PFSK-1 (cell line): ENCODE results near the gene URAD.

ENCODE experiments used
- FOXP2 ChIP-seq: optimal IDR thresholded peaks from 2 replicates; pipeline ENCODE3; 2011; ENCODE audit warnings: borderline replicate concordance, control low read depth, inconsistent platforms; ENCODE audit not compliant: insufficient read depth; ENCODE audit errors: extremely low read length, extremely low read depth
- POLR2AphosphoS5 ChIP-seq: IDR thresholded peaks from 2 replicates; pipeline ENCODE4 v1.6.1; 2012; ENCODE audit warnings: low read depth, mild to moderate bottlenecking, control low read depth, low read length, moderate library complexity
- REST ChIP-seq, 2 experiments: IDR thresholded peaks; 2 replicates each; pipeline versions ENCODE4 v1.6.1 to v1.8.0; 2011 to 2012; ENCODE audit warnings: low read depth in 2 of 2, low read length in 2 of 2, control low read depth in 1 of 2, inconsistent platforms in 1 of 2, mild to moderate bottlenecking in 1 of 2, moderate library complexity in 1 of 2; ENCODE audit not compliant: insufficient read depth in 1 of 2
- SIN3A ChIP-seq: IDR thresholded peaks from 2 replicates; pipeline ENCODE4 v1.6.1; 2012; ENCODE audit warnings: mild to moderate bottlenecking, low read length, moderate library complexity, borderline replicate concordance; ENCODE audit not compliant: insufficient read depth
- TAF1 ChIP-seq: IDR thresholded peaks from 2 replicates; pipeline ENCODE4 v1.6.1; 2012; ENCODE audit warnings: low read length, control low read depth, borderline replicate concordance; ENCODE audit not compliant: insufficient read depth

The URAD gene

GRCh38 chr13:27997904-27998522, 9.5 kb upstream of the URAD start:
- TF ChIP-seq REST (IDR thresholded peaks at IDR 0.05; ENCODE audit: insufficient read depth in 1 of 2, low read depth in 2 of 2, low read length in 2 of 2) (no peak), SIN3A (no peak), POLR2AphosphoS5 (no peak), FOXP2 (no peak), TAF1 (no peak)

- TF ChIP-seq TAF1, result no peak
- no peak for TF ChIP-seq POLR2AphosphoS5
- TF ChIP-seq REST (IDR thresholded peaks at IDR 0.05; ENCODE audit: insufficient read depth in 1 of 2, low read depth in 2 of 2, low read length in 2 of 2), result no peak
- TF ChIP-seq SIN3A, result no peak
- no peak for TF ChIP-seq FOXP2
Measured at GRCh38 chr13:27991881-27992280, 3.4 kb upstream of the URAD start.

- TF ChIP-seq TAF1 (no peak), POLR2AphosphoS5 (no peak), REST (IDR thresholded peaks at IDR 0.05; ENCODE audit: insufficient read depth in 1 of 2, low read depth in 2 of 2, low read length in 2 of 2) (no peak), SIN3A (no peak), FOXP2 (no peak)
Measured at GRCh38 chr13:27985600-27985999, 2.9 kb downstream of the URAD start.

GRCh38 chr13:27982361-27982760, 6.1 kb downstream of the URAD start:
- TF ChIP-seq REST (IDR thresholded peaks at IDR 0.05; ENCODE audit: insufficient read depth in 1 of 2, low read depth in 2 of 2, low read length in 2 of 2), result no peak
- no peak for TF ChIP-seq SIN3A
- no peak for TF ChIP-seq POLR2AphosphoS5
- no peak for TF ChIP-seq TAF1

- TF ChIP-seq SIN3A (no peak), FOXP2 (no peak), REST (IDR thresholded peaks at IDR 0.05; ENCODE audit: insufficient read depth in 1 of 2, low read depth in 2 of 2, low read length in 2 of 2) (no peak), TAF1 (no peak), POLR2AphosphoS5 (no peak)
Measured at GRCh38 chr13:27981006-27981708, 7.3 kb downstream of the URAD start.
